ENCODE data around the gene TRIO.

The TRIO gene

GRCh38 chr5:14183187-14183939 lies 40.2 kb downstream of the TRIO start:
- no peak for ATAC-seq
- TF ChIP-seq POU6F1 (CRISPR knock-in tag; IDR thresholded peaks at IDR 0.05; ENCODE audit: borderline replicate concordance, low read depth) (no peak), PPARA (CRISPR knock-in tag; IDR thresholded peaks at IDR 0.05; ENCODE audit: borderline replicate concordance) (no peak), TOX (CRISPR knock-in tag; IDR thresholded peaks at IDR 0.05; ENCODE audit: borderline replicate concordance) (no peak), ZC3H10 (CRISPR knock-in tag; IDR thresholded peaks at IDR 0.05) (no peak), ZFP30 (CRISPR knock-in tag; IDR thresholded peaks at IDR 0.05) (no peak), TCF4 (CRISPR knock-in tag; IDR thresholded peaks at IDR 0.05; ENCODE audit: borderline replicate concordance) (no peak)

GRCh38 chr5:14184082-14184481 lies 40.9 kb downstream of the TRIO start:
- no peak for TF ChIP-seq CSDC2 (CRISPR knock-in tag; IDR thresholded peaks at IDR 0.05)
- TF ChIP-seq ISL1 (CRISPR knock-in tag; IDR thresholded peaks at IDR 0.05) = no peak
- no peak for TF ChIP-seq ARNTL (CRISPR knock-in tag; IDR thresholded peaks at IDR 0.05; ENCODE audit: borderline replicate concordance, low read depth)
- TF ChIP-seq ZNF565 (CRISPR knock-in tag; conservative IDR thresholded peaks at IDR 0.05; ENCODE audit: low read depth) = no peak
- TF ChIP-seq PPARA (CRISPR knock-in tag; IDR thresholded peaks at IDR 0.05; ENCODE audit: borderline replicate concordance) = no peak
- no peak for TF ChIP-seq CREB5 (CRISPR knock-in tag; IDR thresholded peaks at IDR 0.05; ENCODE audit: low read depth)
- no peak for TF ChIP-seq SNAI2 (CRISPR knock-in tag; IDR thresholded peaks at IDR 0.05)
- TF ChIP-seq TOX (CRISPR knock-in tag; IDR thresholded peaks at IDR 0.05; ENCODE audit: borderline replicate concordance) = no peak
- TF ChIP-seq, protein P1, sequence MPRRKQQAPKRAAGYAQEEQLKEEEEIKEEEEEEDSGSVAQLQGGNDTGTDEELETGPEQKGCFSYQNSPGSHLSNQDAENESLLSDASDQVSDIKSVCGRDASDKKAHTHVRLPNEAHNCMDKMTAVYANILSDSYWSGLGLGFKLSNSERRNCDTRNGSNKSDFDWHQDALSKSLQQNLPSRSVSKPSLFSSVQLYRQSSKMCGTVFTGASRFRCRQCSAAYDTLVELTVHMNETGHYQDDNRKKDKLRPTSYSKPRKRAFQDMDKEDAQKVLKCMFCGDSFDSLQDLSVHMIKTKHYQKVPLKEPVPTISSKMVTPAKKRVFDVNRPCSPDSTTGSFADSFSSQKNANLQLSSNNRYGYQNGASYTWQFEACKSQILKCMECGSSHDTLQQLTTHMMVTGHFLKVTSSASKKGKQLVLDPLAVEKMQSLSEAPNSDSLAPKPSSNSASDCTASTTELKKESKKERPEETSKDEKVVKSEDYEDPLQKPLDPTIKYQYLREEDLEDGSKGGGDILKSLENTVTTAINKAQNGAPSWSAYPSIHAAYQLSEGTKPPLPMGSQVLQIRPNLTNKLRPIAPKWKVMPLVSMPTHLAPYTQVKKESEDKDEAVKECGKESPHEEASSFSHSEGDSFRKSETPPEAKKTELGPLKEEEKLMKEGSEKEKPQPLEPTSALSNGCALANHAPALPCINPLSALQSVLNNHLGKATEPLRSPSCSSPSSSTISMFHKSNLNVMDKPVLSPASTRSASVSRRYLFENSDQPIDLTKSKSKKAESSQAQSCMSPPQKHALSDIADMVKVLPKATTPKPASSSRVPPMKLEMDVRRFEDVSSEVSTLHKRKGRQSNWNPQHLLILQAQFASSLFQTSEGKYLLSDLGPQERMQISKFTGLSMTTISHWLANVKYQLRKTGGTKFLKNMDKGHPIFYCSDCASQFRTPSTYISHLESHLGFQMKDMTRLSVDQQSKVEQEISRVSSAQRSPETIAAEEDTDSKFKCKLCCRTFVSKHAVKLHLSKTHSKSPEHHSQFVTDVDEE (CRISPR knock-in tag; IDR thresholded peaks at IDR 0.05) = no peak
- TF ChIP-seq ZNF8 (CRISPR knock-in tag; IDR thresholded peaks at IDR 0.05) = no peak
- TF ChIP-seq, protein P2, sequence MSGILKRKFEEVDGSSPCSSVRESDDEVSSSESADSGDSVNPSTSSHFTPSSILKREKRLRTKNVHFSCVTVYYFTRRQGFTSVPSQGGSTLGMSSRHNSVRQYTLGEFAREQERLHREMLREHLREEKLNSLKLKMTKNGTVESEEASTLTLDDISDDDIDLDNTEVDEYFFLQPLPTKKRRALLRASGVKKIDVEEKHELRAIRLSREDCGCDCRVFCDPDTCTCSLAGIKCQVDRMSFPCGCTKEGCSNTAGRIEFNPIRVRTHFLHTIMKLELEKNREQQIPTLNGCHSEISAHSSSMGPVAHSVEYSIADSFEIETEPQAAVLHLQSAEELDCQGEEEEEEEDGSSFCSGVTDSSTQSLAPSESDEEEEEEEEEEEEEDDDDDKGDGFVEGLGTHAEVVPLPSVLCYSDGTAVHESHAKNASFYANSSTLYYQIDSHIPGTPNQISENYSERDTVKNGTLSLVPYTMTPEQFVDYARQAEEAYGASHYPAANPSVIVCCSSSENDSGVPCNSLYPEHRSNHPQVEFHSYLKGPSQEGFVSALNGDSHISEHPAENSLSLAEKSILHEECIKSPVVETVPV (CRISPR knock-in tag; IDR thresholded peaks at IDR 0.05) = no peak
- no peak for TF ChIP-seq BACH2 (CRISPR knock-in tag; IDR thresholded peaks at IDR 0.05; ENCODE audit: borderline replicate concordance)
- no peak for TF ChIP-seq OSR1 (CRISPR knock-in tag; IDR thresholded peaks at IDR 0.05)
- no peak for TF ChIP-seq ZFP3 (CRISPR knock-in tag; IDR thresholded peaks at IDR 0.05)
- ATAC-seq = no peak

- ATAC-seq = peak; percentile 11; the same call in 2 of the 3 replicates
These were observed 41.6 kb downstream of the TRIO start for GRCh38 chr5:14184725-14185124.

More at GRCh38 chr5:14184725-14185124, 41.6 kb downstream of the TRIO start:
- TF ChIP-seq SNAI2 (CRISPR knock-in tag; IDR thresholded peaks at IDR 0.05) (no peak), ZC3H10 (CRISPR knock-in tag; IDR thresholded peaks at IDR 0.05) (no peak), ESRRG (CRISPR knock-in tag; IDR thresholded peaks at IDR 0.05) (no peak), POU6F1 (CRISPR knock-in tag; IDR thresholded peaks at IDR 0.05; ENCODE audit: borderline replicate concordance, low read depth) (no peak), RARB (CRISPR knock-in tag; IDR thresholded peaks at IDR 0.05) (no peak), CREB5 (CRISPR knock-in tag; IDR thresholded peaks at IDR 0.05; ENCODE audit: low read depth) (no peak), ARNTL (CRISPR knock-in tag; IDR thresholded peaks at IDR 0.05; ENCODE audit: borderline replicate concordance, low read depth) (no peak)
- TF ChIP-seq, protein P1 (CRISPR knock-in tag; IDR thresholded peaks at IDR 0.05) = no peak
